DND-41 (cell line): ENCODE measurements around the gene DNAH17.

ENCODE experiments used
- ATAC-seq: fragments of 200-7000 bp; cut with Tn5 transposase; 3 replicates; pipeline ENCODE4 v1.9.1; 2021; ENCODE audit warnings: low read depth; ENCODE audit not compliant: insufficient read depth
- DNase-seq: peaks from one replicate; pipeline ENCODE4 v3.0.0-alpha.2; 2020
- H2AFZ ChIP-seq: 2 replicates; pipeline ENCODE4 v1.6.0; 2012; ENCODE audit warnings: low read depth, low read length
- H3K27ac ChIP-seq: 2 replicates; pipeline ENCODE4 v1.5.1; 2012; ENCODE audit warnings: low read length, inconsistent platforms
- H3K27me3 ChIP-seq: fragments of 200-600 bp; sonication (generic); 2 replicates; pipeline ENCODE4 v1.6.0; 2012; ENCODE audit warnings: low read length, mild to moderate bottlenecking, inconsistent platforms; ENCODE audit not compliant: insufficient read depth, poor library complexity
- H3K36me3 ChIP-seq: 2 replicates; pipeline ENCODE4 v1.5.1; 2012; ENCODE audit warnings: low read length, inconsistent platforms; ENCODE audit not compliant: insufficient read depth
- H3K4me1 ChIP-seq: 2 replicates; pipeline ENCODE4 v1.5.1; 2012; ENCODE audit warnings: mild to moderate bottlenecking, low read length; ENCODE audit not compliant: insufficient read depth
- H3K4me2 ChIP-seq: 2 replicates; pipeline ENCODE4 v1.6.0; 2012; ENCODE audit warnings: mild to moderate bottlenecking, moderate library complexity, low read length, inconsistent platforms; ENCODE audit not compliant: insufficient read depth
- H3K4me3 ChIP-seq, 2 experiments: fragments of 200-600 bp in 1 of 2; shearing (Covaris generic) in 1 of 2; 2 replicates each; pipeline ENCODE4 v1.5.1; 2012 to 2016; ENCODE audit warnings: inconsistent platforms in 2 of 2, low read length in 2 of 2, mild to moderate bottlenecking in 2 of 2, low read depth in 1 of 2, moderate library complexity in 1 of 2
- H3K79me2 ChIP-seq: 2 replicates; pipeline ENCODE4 v1.6.0; 2012; ENCODE audit warnings: low read length, inconsistent platforms; ENCODE audit not compliant: insufficient read depth
- H3K9ac ChIP-seq: 2 replicates; pipeline ENCODE4 v1.6.0; 2012; ENCODE audit warnings: low read depth, mild to moderate bottlenecking, inconsistent platforms, low read length, moderate library complexity
- H3K9me3 ChIP-seq: 2 replicates; pipeline ENCODE4 v1.5.1; 2012; ENCODE audit warnings: low read length, moderate library complexity, mild to moderate bottlenecking, inconsistent platforms; ENCODE audit not compliant: insufficient read depth, severe bottlenecking
- H4K20me1 ChIP-seq: 2 replicates; pipeline ENCODE4 v1.6.0; 2012; ENCODE audit warnings: low read length; ENCODE audit not compliant: insufficient read depth
- EZH2 ChIP-seq: IDR thresholded peaks from 3 replicates; pipeline ENCODE4 v1.6.1; 2012; ENCODE audit warnings: borderline replicate concordance, low read depth, mild to moderate bottlenecking, moderate library complexity, low read length, inconsistent platforms; ENCODE audit not compliant: severe bottlenecking
- TF ChIP-seq, protein P1 (sequence below): IDR thresholded peaks from 2 replicates; pipeline ENCODE4 v1.5.1; 2012; ENCODE audit warnings: borderline replicate concordance, low read length, moderate library complexity, mild to moderate bottlenecking; ENCODE audit not compliant: poor library complexity, severe bottlenecking; ENCODE audit errors: extremely low read depth

DNAH17 gene

DNA sequence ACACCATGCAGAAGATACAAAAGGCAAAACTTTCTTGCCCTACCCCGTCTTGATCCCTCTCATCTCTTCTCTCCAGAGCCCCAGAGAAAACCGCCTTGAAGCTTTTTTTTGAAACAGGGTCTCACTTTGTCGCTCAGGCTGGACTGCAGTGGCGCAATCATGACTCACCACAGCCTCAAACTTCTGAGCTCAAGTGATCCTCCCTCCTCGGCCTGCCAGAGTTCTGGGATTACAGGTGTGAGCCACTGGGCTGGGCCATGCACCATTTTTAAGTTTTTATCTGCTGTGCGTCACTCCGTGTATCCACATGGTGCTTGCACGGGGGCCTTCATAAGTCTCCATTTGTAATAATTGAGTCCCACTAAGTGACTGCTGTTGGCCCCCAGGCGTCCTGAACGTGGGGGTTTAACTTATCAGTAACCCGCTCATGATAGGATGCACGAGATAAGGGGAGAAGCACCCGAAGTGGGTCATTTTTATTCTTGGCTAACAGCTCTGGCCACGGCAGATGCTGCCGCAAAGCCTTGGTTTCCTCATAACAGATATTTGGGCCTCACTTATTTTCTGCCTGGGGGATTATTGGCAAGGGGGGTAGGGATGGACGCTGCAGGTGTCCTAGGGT, 8.6 kb downstream of the DNAH17 start:
- DNase-seq (no peak), ATAC-seq (no peak)
- no peaks in the 10 kb centered on the region for H4K20me1 ChIP-seq
- H3K27me3 ChIP-seq: peaks cover 4% of the 10 kb centered on the region
- H3K27ac ChIP-seq: no peak overlapping the region
- no peak overlapping the region for H3K4me2 ChIP-seq
- no peaks in the 10 kb centered on the region for H3K79me2 ChIP-seq
- no peak overlapping the region for H3K4me3 ChIP-seq
- H3K9me3 ChIP-seq: no peaks in the 10 kb centered on the region
- H3K9ac ChIP-seq: no peak overlapping the region
- H3K36me3 ChIP-seq: no peaks in the 10 kb centered on the region
- TF ChIP-seq, protein P1, sequence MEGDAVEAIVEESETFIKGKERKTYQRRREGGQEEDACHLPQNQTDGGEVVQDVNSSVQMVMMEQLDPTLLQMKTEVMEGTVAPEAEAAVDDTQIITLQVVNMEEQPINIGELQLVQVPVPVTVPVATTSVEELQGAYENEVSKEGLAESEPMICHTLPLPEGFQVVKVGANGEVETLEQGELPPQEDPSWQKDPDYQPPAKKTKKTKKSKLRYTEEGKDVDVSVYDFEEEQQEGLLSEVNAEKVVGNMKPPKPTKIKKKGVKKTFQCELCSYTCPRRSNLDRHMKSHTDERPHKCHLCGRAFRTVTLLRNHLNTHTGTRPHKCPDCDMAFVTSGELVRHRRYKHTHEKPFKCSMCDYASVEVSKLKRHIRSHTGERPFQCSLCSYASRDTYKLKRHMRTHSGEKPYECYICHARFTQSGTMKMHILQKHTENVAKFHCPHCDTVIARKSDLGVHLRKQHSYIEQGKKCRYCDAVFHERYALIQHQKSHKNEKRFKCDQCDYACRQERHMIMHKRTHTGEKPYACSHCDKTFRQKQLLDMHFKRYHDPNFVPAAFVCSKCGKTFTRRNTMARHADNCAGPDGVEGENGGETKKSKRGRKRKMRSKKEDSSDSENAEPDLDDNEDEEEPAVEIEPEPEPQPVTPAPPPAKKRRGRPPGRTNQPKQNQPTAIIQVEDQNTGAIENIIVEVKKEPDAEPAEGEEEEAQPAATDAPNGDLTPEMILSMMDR: no peak
- no peak for TF ChIP-seq EZH2
- H2AFZ ChIP-seq: no peak overlapping the region
- H3K4me1 ChIP-seq: no peaks in the 10 kb centered on the region

DNA sequence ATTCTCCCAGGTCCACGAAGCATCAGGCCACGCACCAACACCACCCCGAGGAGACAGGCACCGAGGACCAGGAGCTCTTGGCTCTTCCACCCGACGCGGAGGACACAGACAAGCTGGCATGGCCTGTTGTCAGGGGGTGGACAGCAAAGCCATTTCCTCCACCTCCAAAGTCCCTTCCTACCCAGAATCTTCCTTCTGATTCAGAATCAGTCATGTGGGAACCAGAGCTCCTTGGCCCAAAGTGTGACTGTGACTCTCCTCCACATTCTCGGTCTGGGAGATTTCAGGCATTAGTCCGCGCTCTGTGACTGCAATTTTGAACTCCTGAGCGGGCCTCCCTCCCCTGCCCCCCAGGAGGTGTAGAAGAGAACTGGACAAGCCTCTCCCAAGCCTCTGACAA, 9.2 kb downstream of the DNAH17 start:
- no peak overlapping the region for H3K27ac ChIP-seq
- no peaks in the 10 kb centered on the region for H4K20me1 ChIP-seq
- no peak for TF ChIP-seq EZH2
- TF ChIP-seq, protein P1: no peak
- H3K4me1 ChIP-seq: no peaks in the 10 kb centered on the region
- DNase-seq: no peak
- H2AFZ ChIP-seq: no peak overlapping the region
- no peaks in the 10 kb centered on the region for H3K9me3 ChIP-seq
- no peak overlapping the region for H3K4me2 ChIP-seq
- H3K27me3 ChIP-seq: peaks cover 4% of the 10 kb centered on the region
- H3K4me3 ChIP-seq: no peak overlapping the region
- no peak overlapping the region for H3K9ac ChIP-seq
- H3K79me2 ChIP-seq: no peaks in the 10 kb centered on the region
- H3K36me3 ChIP-seq: no peaks in the 10 kb centered on the region
- no peak for ATAC-seq

DNA sequence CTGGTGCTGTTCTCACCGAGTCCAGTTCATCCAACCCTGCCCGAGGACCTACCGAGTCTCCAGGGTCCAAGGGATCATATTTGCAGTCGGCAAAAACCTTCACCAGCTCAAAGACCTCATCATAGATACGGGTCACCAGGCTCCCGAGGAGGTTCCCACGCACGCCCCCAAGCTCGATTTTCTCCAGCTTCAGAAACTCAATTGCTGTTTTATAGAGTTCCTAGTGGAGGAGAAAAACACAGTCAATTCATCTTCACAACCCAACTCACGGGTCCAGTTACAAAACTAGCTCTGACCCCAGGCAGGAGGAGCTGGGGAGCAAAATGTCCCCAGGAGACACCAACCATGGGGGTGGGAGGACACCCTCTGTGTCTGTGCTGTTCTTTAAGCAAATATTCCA, 10.2 kb downstream of the DNAH17 start:
- Histone ChIP-seq H3K4me3 (no peak overlapping the region), H3K9ac (no peak overlapping the region)

More for the DNA sequence above, 10.2 kb downstream of the DNAH17 start:
- no peaks in the 10 kb centered on the region for H3K36me3 ChIP-seq
- no peaks in the 10 kb centered on the region for H4K20me1 ChIP-seq
- H3K4me2 ChIP-seq: no peak overlapping the region
- ATAC-seq (no peak), DNase-seq (no peak)
- H3K4me1 ChIP-seq: no peaks in the 10 kb centered on the region
- no peaks in the 10 kb centered on the region for H3K9me3 ChIP-seq
- TF ChIP-seq, protein P1: no peak
- H3K27ac ChIP-seq: no peak overlapping the region
- peaks cover 4% of the 10 kb centered on the region for H3K27me3 ChIP-seq
- H3K79me2 ChIP-seq: no peaks in the 10 kb centered on the region
- no peak overlapping the region for H2AFZ ChIP-seq
